ENCODE results near the gene HECTD1. TPM values are rescaled to one million over a fixed set of nuclear protein-coding genes. Genes with fewer than 3 reads are reported as not detected.
A peak's percentile ranks its signal among the peaks of the same experiment; 100 is the strongest.
"Not testable (repeated sequence)": the region's sequence is repeated elsewhere in the genome, so short reads cannot be mapped to it uniquely, and the experiment has no call there.

Gene HECTD1
- total and polyA plus RNA-seq, 9 of the 15 experiments (the other 6 are each of a cell fraction or from before 2014, with no cell fraction given), result 27.9 to 111 (median 78.1) TPM

DNA sequence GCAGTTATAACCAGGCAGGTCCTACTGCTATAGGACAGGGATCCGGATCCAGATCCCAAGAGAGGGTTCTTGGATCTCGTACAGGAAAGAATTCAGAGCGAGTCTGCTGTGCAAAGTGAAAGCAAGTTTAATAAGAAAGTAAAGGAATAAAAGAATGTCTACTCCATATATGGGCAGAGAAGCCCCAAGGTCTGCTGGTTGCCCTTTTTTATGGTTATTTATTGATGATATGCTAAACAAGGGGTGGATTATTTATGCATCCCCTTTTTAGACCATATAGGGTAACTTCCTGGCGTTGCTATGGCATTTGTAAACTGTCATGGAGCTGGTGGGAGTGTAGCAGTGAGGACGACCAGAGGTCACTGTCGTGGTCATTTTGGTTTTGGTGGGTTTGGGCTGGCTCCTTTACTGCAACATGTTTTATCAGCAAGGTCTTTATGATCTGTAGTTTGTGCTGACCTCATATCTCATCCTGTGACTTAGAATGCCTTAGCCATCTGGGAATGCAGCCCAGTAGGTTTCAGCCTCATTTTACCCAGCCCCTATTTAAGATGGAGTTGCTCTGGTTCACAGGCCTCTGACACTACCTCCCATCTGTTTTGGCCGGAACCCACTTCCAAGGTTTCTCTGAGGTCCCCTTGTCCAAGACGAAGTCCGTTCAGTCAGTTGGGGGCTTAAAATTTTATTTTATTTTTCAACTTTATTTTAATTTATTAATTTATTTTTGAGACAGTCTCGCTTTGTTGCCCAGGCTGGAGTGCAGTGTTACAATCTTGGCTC is 34.8 kb upstream of the HECTD1 start (continued):
- TF ChIP-seq, protein P1, sequence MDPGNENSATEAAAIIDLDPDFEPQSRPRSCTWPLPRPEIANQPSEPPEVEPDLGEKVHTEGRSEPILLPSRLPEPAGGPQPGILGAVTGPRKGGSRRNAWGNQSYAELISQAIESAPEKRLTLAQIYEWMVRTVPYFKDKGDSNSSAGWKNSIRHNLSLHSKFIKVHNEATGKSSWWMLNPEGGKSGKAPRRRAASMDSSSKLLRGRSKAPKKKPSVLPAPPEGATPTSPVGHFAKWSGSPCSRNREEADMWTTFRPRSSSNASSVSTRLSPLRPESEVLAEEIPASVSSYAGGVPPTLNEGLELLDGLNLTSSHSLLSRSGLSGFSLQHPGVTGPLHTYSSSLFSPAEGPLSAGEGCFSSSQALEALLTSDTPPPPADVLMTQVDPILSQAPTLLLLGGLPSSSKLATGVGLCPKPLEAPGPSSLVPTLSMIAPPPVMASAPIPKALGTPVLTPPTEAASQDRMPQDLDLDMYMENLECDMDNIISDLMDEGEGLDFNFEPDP (CRISPR knock-in tag; IDR thresholded peaks at IDR 0.05), result peak; percentile 94
- peak; percentile 92 for TF ChIP-seq ZBTB26 (CRISPR knock-in tag; IDR thresholded peaks at IDR 0.05)
- peak; percentile 87; the same call in 1 of the 2 replicates for TF ChIP-seq ELK3 (CRISPR knock-in tag; IDR thresholded peaks at IDR 0.05)
- TF ChIP-seq DIDO1 (tag; IDR thresholded peaks at IDR 0.05; ENCODE audit: low read depth), result peak; percentile 67; the same call in 1 of the 2 replicates
- peak; percentile 92 for TF ChIP-seq IRF9 (tag; IDR thresholded peaks at IDR 0.05)
- TF ChIP-seq ZNF134 (CRISPR knock-in tag; conservative IDR thresholded peaks at IDR 0.05), result peak; percentile 87
- peak; percentile 96 for TF ChIP-seq E2F3 (CRISPR knock-in tag; IDR thresholded peaks at IDR 0.05)
- peak; percentile 52; the same call in 1 of the 2 replicates for TF ChIP-seq ZNF324 (CRISPR knock-in tag; IDR thresholded peaks at IDR 0.05)
- peak; percentile 79 for TF ChIP-seq ETV1 (tag; conservative IDR thresholded peaks at IDR 0.05; ENCODE audit: low read depth)
- peak; percentile 95 for TF ChIP-seq HIVEP1 (CRISPR knock-in tag; IDR thresholded peaks at IDR 0.05)
- TF ChIP-seq, protein P2, sequence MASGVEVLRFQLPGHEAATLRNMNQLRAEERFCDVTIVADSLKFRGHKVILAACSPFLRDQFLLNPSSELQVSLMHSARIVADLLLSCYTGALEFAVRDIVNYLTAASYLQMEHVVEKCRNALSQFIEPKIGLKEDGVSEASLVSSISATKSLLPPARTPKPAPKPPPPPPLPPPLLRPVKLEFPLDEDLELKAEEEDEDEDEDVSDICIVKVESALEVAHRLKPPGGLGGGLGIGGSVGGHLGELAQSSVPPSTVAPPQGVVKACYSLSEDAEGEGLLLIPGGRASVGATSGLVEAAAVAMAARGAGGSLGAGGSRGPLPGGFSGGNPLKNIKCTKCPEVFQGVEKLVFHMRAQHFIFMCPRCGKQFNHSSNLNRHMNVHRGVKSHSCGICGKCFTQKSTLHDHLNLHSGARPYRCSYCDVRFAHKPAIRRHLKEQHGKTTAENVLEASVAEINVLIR (CRISPR knock-in tag; IDR thresholded peaks at IDR 0.05), result peak; percentile 80
- TF ChIP-seq KLF10 (CRISPR knock-in tag; IDR thresholded peaks at IDR 0.05), result 0 out of 2 replicates have a peak, but pooled peaks have one; percentile 73
- peak; percentile 97 for TF ChIP-seq ZNF668 (CRISPR knock-in tag; IDR thresholded peaks at IDR 0.05)
- TF ChIP-seq ZNF57 (CRISPR knock-in tag; IDR thresholded peaks at IDR 0.05), result peak; percentile 79; the same call in 1 of the 2 replicates
- TF ChIP-seq MYC (IDR thresholded peaks at IDR 0.05; ENCODE audit: low read depth, low read length), result not testable (repeated sequence)
- peak; percentile 95 for TF ChIP-seq MYC (CRISPR knock-in tag; IDR thresholded peaks at IDR 0.05; ENCODE audit: borderline replicate concordance, low read depth)
- TF ChIP-seq ZNF561 (CRISPR knock-in tag; conservative IDR thresholded peaks at IDR 0.05), result peak; percentile 85; the same call in 1 of the 2 replicates
- TF ChIP-seq TSHZ1 (CRISPR knock-in tag; IDR thresholded peaks at IDR 0.05), result peak; percentile 93

Measured in K562 (cell line).